Heart left ventricle (tissue), 16 donors: ENCODE data around the gene OSGIN1. TPM values are rescaled to one million over a fixed set of nuclear protein-coding genes. Genes with fewer than 3 reads are reported as not detected.

ENCODE experiments used
- ATAC-seq, 4 donors: fragments of 200-7000 bp; cut with Tn5 transposase; one replicate each; pipeline ENCODE4 v1.9.1; 2020 to 2022; ENCODE audit warnings: moderate library complexity in 4 of 4, mild to moderate bottlenecking in 3 of 4, moderate number of reproducible peaks in 1 of 4
- DNase-seq, 5 donors: peaks; one replicate each; pipeline ENCODE4 v3.0.0-alpha.2; 2020
- H3K27ac ChIP-seq, 12 donors: fragments of 200-600 bp; sonication (generic) in 4 of 12; one replicate each; pipeline versions ENCODE4 v1.5.0 to v1.8.0; 2016 to 2022; ENCODE audit warnings: mild to moderate bottlenecking in 2 of 12
- H3K27me3 ChIP-seq, 9 donors: fragments of 200-600 bp; sonication (generic) in 2 of 9; one replicate each; pipeline versions ENCODE4 v1.5.1 to v1.8.0; 2016 to 2022; ENCODE audit warnings: mild to moderate bottlenecking in 3 of 9
- H3K36me3 ChIP-seq, 9 donors: fragments of 200-600 bp; sonication (generic) in 2 of 9; one replicate each; pipeline versions ENCODE4 v1.5.0 to v1.8.0; 2018 to 2022; ENCODE audit warnings: mild to moderate bottlenecking in 2 of 9
- H3K4me1 ChIP-seq, 12 donors: fragments of 200-600 bp; sonication (generic) in 4 of 12; one replicate each; pipeline versions ENCODE4 v1.5.0 to v1.8.0; 2016 to 2022; ENCODE audit warnings: mild to moderate bottlenecking in 3 of 12
- H3K4me3 ChIP-seq, 12 donors: fragments of 200-600 bp; sonication (generic) in 4 of 12; one replicate each; pipeline versions ENCODE4 v1.5.0 to v1.8.0; 2017 to 2022; ENCODE audit warnings: mild to moderate bottlenecking in 9 of 12, moderate library complexity in 4 of 12
- H3K9me3 ChIP-seq, 12 donors: fragments of 200-600 bp; sonication (generic) in 4 of 12; one replicate each; pipeline versions ENCODE4 v1.5.0 to v1.8.0; 2016 to 2022; ENCODE audit warnings: mild to moderate bottlenecking in 1 of 12
- CTCF ChIP-seq, 12 donors: fragments of 200-600 bp; sonication (generic) in 4 of 12; IDR thresholded peaks; one replicate each; pipeline versions ENCODE4 v1.5.0 to v1.8.0; 2018 to 2022; ENCODE audit warnings: antibody characterized with exemption in 12 of 12, mild to moderate bottlenecking in 5 of 12
- POLR2A ChIP-seq, 2 donors: fragments of 450-650 bp; IDR thresholded peaks; one replicate each; pipeline ENCODE4 v1.6.1; 2017; ENCODE audit warnings: antibody characterized with exemption in 2 of 2, mild to moderate bottlenecking in 2 of 2, moderate library complexity in 2 of 2
- WGBS, 4 donors: extraction: QIAGEN DNeasy Blood & Tissue Kit in 2 of 4; methylation state at CpG; one replicate each; pipeline versions ENCODE4 v1.1.5 to v1.1.7; 2013 to 2018; 5-methylcytosine and 5-hydroxymethylcytosine counted together
- intact Hi-C, 10 donors: fragments of 100-400 bp; cut with DNase I; formaldehyde crosslinking; loops; one replicate each; pipeline versions ENCODE4 v1.11.1 to v1.14.2; 2022
- polyA plus RNA-seq, 2 donors: library from polyadenylated mRNA; stranded (reverse); fragments of 200-250 nt; gene quantifications; one replicate each; pipeline ENCODE4 v1.2.3, GENCODE V29; 2013
- total RNA-seq, 9 donors: library from RNA; depleted of rRNA in 2 of 9; stranded (reverse); fragments of >200 nt in 2 of 9; fragmentation: NEBNext Ultra II Directional in 3 of 9; extraction: Animal tissue kit (Norgen Biotek cat#: 25700) in 3 of 9; gene quantifications; one replicate each; pipeline versions ENCODE4 v1.1.0 to v1.2.4, GENCODE V29; 2016 to 2023
- donor health status: ischemic (EF 13 %, LVEDD 7.1; RV severe dilation, severe dysfunction).
- donor health status: healthy with polysubstance abuse.
- donor health status: DM: no; HTN: yes; CAD: no.
- donor health status: DM: no; HTN: no; CAD: no.
- donor health status: ischemic (EF 25% LVEDD 6.9; RV normal size, moderate dysfunction).
- donor health status: ischemic (EF 25% LVEDD 5.7; RV mildly dilated, moderate dysfunction).
- donor health status: healthy.
- donor health status: DM: yes; HTN: yes; CAD: no.
- donor health status: ischemic (EF 35%, LVEDD 5.7; RV mildly dilated, moderate dysfunction).
- donor health status: nonischemic (EF 11% LVEDD 7.7; RV severe dilation, severe dysfunction).
- donor health status: DM: yes; HTN: yes; CAD: no.
- donor health status: PGD.
- donor health status: ischemic (EF 29% LVEDD 5.4; RV normal size, mild dysfunction).
- donor health status: nonischemic (EF 23%, LVEDD 6.1; RV moderate dilation, normal function).

The OSGIN1 gene
- total and polyA plus RNA-seq, 11 donors: 3.3 to 12.8 (median 7.0) TPM

GRCh38 chr16:83971165-83972130 is 18.4 kb downstream of the OSGIN1 start:
- Histone ChIP-seq H3K27ac (no peak overlapping the region), H3K9me3 (no peaks in the 10 kb centered on the region), H3K27me3 (peaks cover 0 to 10% (median 0%) of the 10 kb centered on the region in 9 donors), H3K36me3 (peaks cover 0 to under 1% (median 0%) of the 10 kb centered on the region in 9 donors), H3K4me1 (peaks cover 0 to 9% (median 0%) of the 10 kb centered on the region in 12 donors), H3K4me3 (no peak overlapping the region)
- TF ChIP-seq POLR2A (IDR thresholded peaks at IDR 0.05): no peak
- no peak for TF ChIP-seq CTCF (IDR thresholded peaks at IDR 0.05)
- DNase-seq: peak in 2 of 5 donors; percentile 24 to 54
- 67 to 79% (median 73%) methylated on average over 22 to 27 of the region's 27 CpGs for WGBS, 4 donors
- intact Hi-C loops: loop anchor here in 4 of 10 donors (5.0 to 10.0 kb wide), 4 partner anchors 91 to 343 kb away; no protein-coding TSS in a partner anchor
- ATAC-seq: no peak

GRCh38 chr16:83972256-83973008 is 19.4 kb downstream of the OSGIN1 start:
- Histone ChIP-seq H3K9me3 (no peaks in the 10 kb centered on the region), H3K4me3 (no peak overlapping the region), H3K36me3 (no peaks in the 10 kb centered on the region), H3K27ac (no peak overlapping the region), H3K4me1 (peaks cover 0 to 9% (median 0%) of the 10 kb centered on the region in 12 donors), H3K27me3 (peaks cover 0 to 10% (median 0%) of the 10 kb centered on the region in 9 donors)
- TF ChIP-seq CTCF (IDR thresholded peaks at IDR 0.05) (no peak), POLR2A (IDR thresholded peaks at IDR 0.05) (no peak)
- no peak for ATAC-seq
- intact Hi-C loops: loop anchor here in 4 of 10 donors (5.0 to 10.0 kb wide), 4 partner anchors 90 to 342 kb away; no protein-coding TSS in a partner anchor
- 83 to 88% (median 84%) methylated on average over 18 to 19 of the region's 19 CpGs for WGBS, 4 donors
- DNase-seq: peak in 2 of 5 donors; percentile 7 to 16

GRCh38 chr16:83973077-83973476 is 20.0 kb downstream of the OSGIN1 start:
- no peak overlapping the region for H3K27ac ChIP-seq
- intact Hi-C loops: loop anchor here in 4 of 10 donors (5.0 to 10.0 kb wide), 4 partner anchors 89 to 342 kb away; no protein-coding TSS in a partner anchor
- 72 to 85% (median 83%) methylated on average over 10 of the region's 10 CpGs for WGBS, 4 donors
- no peak for TF ChIP-seq CTCF (IDR thresholded peaks at IDR 0.05)
- TF ChIP-seq POLR2A (IDR thresholded peaks at IDR 0.05): no peak
- H3K9me3 ChIP-seq: peaks cover 0 to 3% (median 0%) of the 10 kb centered on the region in 12 donors
- ATAC-seq (no peak), DNase-seq (peak in 1 of 5 donors; percentile 44)
- H3K4me1 ChIP-seq: peaks cover 0 to 7% (median 0%) of the 10 kb centered on the region in 12 donors
- H3K27me3 ChIP-seq: peaks cover 0 to 10% (median 0%) of the 10 kb centered on the region in 9 donors
- no peaks in the 10 kb centered on the region for H3K36me3 ChIP-seq
- no peak overlapping the region for H3K4me3 ChIP-seq
